A673 (cell line): ENCODE results near the gene UNKL.

ENCODE experiments used
- EZH2 ChIP-seq: fragments of 200-600 bp; sonication (generic); IDR thresholded peaks from 2 replicates; pipeline ENCODE4 v1.6.1; 2017; ENCODE audit warnings: borderline replicate concordance, low read depth, mild to moderate bottlenecking, mixed read lengths, antibody characterized with exemption, low read length; ENCODE audit not compliant: poor library complexity, severe bottlenecking
- TF ChIP-seq, protein P1 (sequence below): fragments of 300-800, 200-600 bp; sonication (generic); conservative IDR thresholded peaks from 2 replicates; pipeline ENCODE4 v1.5.1; 2017; ENCODE audit warnings: low read depth, mild to moderate bottlenecking, antibody characterized with exemption, low read length, moderate library complexity, mixed read lengths

DNA sequence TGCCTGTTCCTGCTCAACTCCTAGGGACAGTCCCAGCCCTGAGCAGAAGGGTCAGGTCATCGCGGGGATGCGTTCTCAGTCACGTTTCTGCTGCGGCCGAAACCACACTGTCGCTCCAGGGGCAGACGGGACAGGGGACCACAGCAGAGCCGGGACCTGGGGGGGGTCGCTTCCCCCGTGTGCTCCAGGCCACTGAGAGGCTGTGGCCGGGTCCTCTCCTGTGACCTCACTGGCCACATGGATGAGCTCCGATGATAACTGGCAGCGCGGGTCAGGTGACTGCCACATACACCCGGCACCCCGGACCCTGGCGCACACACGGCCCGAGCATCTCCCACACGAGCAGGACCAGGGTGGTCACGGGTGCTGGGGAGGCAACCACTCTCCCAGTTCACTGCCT is 50.0 kb downstream of the UNKL start:
- TF ChIP-seq, protein P1, sequence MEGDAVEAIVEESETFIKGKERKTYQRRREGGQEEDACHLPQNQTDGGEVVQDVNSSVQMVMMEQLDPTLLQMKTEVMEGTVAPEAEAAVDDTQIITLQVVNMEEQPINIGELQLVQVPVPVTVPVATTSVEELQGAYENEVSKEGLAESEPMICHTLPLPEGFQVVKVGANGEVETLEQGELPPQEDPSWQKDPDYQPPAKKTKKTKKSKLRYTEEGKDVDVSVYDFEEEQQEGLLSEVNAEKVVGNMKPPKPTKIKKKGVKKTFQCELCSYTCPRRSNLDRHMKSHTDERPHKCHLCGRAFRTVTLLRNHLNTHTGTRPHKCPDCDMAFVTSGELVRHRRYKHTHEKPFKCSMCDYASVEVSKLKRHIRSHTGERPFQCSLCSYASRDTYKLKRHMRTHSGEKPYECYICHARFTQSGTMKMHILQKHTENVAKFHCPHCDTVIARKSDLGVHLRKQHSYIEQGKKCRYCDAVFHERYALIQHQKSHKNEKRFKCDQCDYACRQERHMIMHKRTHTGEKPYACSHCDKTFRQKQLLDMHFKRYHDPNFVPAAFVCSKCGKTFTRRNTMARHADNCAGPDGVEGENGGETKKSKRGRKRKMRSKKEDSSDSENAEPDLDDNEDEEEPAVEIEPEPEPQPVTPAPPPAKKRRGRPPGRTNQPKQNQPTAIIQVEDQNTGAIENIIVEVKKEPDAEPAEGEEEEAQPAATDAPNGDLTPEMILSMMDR: no peak
- no peak for TF ChIP-seq EZH2
